HG02642 (cell line): Measurements from ENCODE around the gene TBC1D16.

Source experiments
- ATAC-seq: cut with Tn5 transposase; IDR thresholded peaks from one replicate; pipeline ENCODE4 v1.9.1; 2021; ENCODE audit warnings: mild to moderate bottlenecking; ENCODE audit not compliant: unreplicated experiment, poor library complexity

The TBC1D16 gene

GRCh38 chr17:79954281-79955166, 81.1 kb downstream of the TBC1D16 start:
- ATAC-seq: no peak

GRCh38 chr17:79953335-79953734, 82.3 kb downstream of the TBC1D16 start:
- ATAC-seq: no peak

- ATAC-seq: no peak
Observed at GRCh38 chr17:79952901-79953300, 82.8 kb downstream of the TBC1D16 start.

DNA sequence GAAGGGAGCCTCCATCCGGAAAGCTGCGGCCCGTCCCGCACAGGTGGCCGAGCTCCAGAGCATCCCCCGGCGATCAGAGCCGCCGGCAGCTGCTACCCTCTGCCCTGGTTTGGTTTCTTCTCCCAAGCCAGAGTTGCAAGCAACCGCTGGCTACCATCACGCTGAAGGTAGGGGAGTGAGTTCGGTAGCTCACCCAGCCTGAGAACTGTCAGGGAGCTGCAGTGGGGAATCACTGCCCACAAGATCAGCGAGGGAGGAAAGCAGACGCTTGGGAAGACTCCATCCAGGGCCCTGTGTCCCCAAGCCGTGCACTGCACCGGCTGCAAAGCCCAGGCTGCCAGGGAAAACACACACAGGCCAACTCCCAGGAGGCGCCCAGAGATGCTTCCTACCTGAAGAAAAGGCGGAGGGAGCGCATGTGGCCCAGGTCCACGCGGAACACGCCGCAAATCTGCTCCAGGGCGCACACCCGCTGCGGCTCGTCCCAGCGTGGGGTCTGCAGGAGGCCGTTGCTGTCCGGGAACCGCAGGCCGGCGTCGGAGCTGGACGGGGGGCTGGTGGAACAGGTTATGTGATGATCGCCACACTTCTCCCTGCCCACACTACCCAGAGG, 83.3 kb downstream of the TBC1D16 start:
- no peak for ATAC-seq

GRCh38 chr17:79951361-79952264, 84.1 kb downstream of the TBC1D16 start:
- ATAC-seq: no peak

- ATAC-seq: no peak
Observed at GRCh38 chr17:79950751-79951150, 84.9 kb downstream of the TBC1D16 start.

- ATAC-seq: no peak
Observed at GRCh38 chr17:79950306-79950705, 85.4 kb downstream of the TBC1D16 start.

- no peak for ATAC-seq
Observed at GRCh38 chr17:79949656-79950209, 85.9 kb downstream of the TBC1D16 start.

GRCh38 chr17:79948945-79949655, 86.6 kb downstream of the TBC1D16 start:
- ATAC-seq: no peak

DNA sequence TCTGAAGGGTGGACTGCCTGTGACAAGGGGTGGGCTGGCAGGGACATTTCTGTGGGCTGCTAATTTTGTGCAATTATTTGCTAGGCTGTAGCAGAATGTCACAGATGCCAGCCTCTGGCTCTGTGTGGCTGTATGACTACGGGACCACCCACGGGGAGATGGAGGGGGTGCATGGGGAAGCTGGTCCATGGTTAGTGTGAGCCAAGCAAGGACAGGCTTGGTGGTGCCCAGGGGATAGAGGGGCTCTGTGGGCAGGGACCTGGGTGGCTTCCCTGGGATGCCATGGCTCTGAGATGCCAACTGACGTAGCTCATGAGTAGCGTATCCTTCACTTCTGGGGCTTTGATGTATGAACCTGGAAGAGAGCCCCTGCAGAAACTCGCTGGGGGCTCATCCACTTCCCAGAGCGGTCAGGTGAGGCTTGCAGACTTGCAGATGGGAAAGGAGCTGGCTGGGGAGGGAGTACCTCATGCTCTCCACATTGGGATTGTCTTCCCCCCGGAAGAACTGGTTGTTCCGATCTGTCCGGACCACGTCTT, 87.2 kb downstream of the TBC1D16 start:
- no peak for ATAC-seq

GRCh38 chr17:79947351-79948031, 88.2 kb downstream of the TBC1D16 start:
- no peak for ATAC-seq

GRCh38 chr17:79946352-79947231, 89.1 kb downstream of the TBC1D16 start:
- no peak for ATAC-seq

DNA sequence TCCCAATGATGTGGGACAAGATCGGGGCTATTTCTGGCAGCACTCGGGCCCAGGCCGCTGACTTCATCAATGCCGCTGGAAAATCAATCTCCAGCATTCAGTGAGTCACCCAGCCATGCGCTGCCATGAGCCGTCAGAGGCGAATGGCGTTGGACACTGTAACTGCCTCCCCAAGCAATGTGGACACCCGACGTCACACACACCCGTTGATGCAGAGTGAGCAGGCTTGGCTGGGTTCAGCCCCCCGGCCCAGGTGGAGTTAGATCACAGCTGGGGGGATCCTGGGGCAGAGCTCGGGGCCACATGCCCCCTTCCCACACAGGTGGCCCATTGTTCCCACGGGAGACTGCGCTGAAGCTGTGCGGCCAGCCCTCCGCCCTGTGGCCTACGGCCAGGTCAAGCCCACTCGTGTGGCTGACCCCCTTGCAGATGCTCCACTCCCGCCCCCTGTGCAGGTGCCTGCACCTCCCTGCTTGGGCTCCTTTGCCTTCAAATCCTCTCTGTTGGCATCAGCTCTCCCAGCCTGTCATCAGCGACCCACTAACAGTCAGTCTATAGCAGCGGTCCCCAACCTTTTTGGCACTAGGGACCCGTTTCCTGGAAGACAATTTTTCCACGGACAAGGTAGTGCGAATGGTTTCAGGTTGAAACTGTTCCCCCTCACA, 89.9 kb downstream of the TBC1D16 start:
- no peak for ATAC-seq

GRCh38 chr17:79944821-79945391, 90.8 kb downstream of the TBC1D16 start:
- ATAC-seq: no peak

- no peak for ATAC-seq
Observed at GRCh38 chr17:79944251-79944812, 91.3 kb downstream of the TBC1D16 start.

DNA sequence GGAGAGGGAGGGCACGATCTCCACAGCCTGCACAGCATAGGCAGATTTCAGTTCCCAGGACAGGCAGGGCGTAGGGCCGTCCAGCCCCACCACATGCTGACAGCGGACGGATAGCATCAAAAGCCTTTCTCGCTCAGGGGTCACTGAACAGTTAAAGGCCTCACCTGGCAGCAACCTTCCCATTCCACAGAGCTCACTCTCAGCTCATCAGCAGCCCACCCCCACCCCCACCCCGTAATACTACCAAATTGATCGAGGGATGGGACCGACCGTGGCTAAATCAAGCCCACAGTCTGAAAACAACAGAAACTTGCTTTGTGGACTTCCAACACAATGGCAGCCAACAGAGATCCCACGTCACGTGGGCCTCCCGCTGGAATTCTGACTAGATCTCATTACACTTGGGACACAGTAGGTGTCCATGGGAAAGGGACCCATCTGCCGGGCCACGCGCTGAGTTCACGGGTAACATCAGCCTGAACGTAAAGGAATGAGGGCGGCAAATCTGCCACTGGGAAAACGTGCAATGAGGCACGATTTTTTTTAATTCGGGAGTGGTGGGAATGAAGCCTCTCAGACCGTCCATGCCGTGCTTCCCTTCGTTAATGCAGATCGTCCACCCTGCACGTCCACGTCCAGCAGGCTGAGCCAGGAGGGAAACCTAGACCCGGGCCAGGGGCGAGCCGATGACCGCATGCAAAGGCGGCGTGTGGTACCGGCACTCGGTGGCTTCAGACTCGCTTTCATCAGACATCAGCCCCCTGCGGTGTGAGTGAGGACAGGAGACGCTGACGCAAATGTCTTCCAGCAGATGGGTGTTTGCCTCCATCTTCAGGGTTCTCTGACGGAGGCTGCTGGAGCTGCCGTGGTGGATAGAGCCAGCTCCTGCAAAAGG, 92.1 kb downstream of the TBC1D16 start:
- ATAC-seq: no peak
